Endometrium (tissue), 2 donors: Measurements from ENCODE around the gene FBXO39.
"Not testable (repeated sequence)": the region's sequence is repeated elsewhere in the genome, so short reads cannot be mapped to it uniquely, and the experiment has no call there.

ENCODE experiments used
- FAIRE-seq: peaks from 2 replicates; lab custom pipeline; 2012; peaks lifted over from hg19 to GRCh38; lab: Jason Lieb, UNC
- donor health status: control.
- donor health status: control.

Gene FBXO39

GRCh38 chr17:6793748-6794493 is 17.9 kb downstream of the FBXO39 start:
- FAIRE-seq = no peak

- no peak for FAIRE-seq
Measured at GRCh38 chr17:6796017-6796886, 20.2 kb downstream of the FBXO39 start.

GRCh38 chr17:6796887-6797490 is 21.0 kb downstream of the FBXO39 start:
- no peak for FAIRE-seq

- FAIRE-seq = no peak
Measured at GRCh38 chr17:6797718-6798351, 21.8 kb downstream of the FBXO39 start.

- FAIRE-seq = no peak
Measured at GRCh38 chr17:6799738-6800137, 23.7 kb downstream of the FBXO39 start.

GRCh38 chr17:6800422-6801027 is 24.5 kb downstream of the FBXO39 start:
- no peak for FAIRE-seq

GRCh38 chr17:6811510-6811909 is 35.5 kb downstream of the FBXO39 start:
- no peak for FAIRE-seq

GRCh38 chr17:6812295-6812694 is 36.3 kb downstream of the FBXO39 start:
- FAIRE-seq = no peak

GRCh38 chr17:6815775-6816174 is 39.8 kb downstream of the FBXO39 start:
- no peak for FAIRE-seq

- FAIRE-seq = not testable (repeated sequence)
Measured at GRCh38 chr17:6816368-6816767, 40.4 kb downstream of the FBXO39 start.

- FAIRE-seq = no peak
Measured at GRCh38 chr17:6818938-6819337, 42.9 kb downstream of the FBXO39 start.

GRCh38 chr17:6823011-6823442 is 47.0 kb downstream of the FBXO39 start:
- FAIRE-seq = no peak

GRCh38 chr17:6830383-6830986 is 54.5 kb downstream of the FBXO39 start:
- no peak for FAIRE-seq

- FAIRE-seq = no peak
Measured at GRCh38 chr17:6831661-6832263, 55.7 kb downstream of the FBXO39 start, which contains the start of gene TEKT1. TSS of gene TEKT1 (minus strand) at chr17:6831729. CDS start at chr17:6830376, 1,353 bp downstream.
